GM19023 (cell line): ENCODE data around the gene RAMACL.

Source experiments
- ATAC-seq: cut with Tn5 transposase; IDR thresholded peaks from one replicate; pipeline ENCODE4 v1.9.1; 2021; ENCODE audit warnings: mild to moderate bottlenecking, moderate library complexity; ENCODE audit not compliant: unreplicated experiment

RAMACL gene

GRCh38 chr6:166580076-166581050 is 6.1 kb downstream of the RAMACL start:
- no peak for ATAC-seq

GRCh38 chr6:166579237-166579850 is 7.1 kb downstream of the RAMACL start:
- no peak for ATAC-seq

DNA sequence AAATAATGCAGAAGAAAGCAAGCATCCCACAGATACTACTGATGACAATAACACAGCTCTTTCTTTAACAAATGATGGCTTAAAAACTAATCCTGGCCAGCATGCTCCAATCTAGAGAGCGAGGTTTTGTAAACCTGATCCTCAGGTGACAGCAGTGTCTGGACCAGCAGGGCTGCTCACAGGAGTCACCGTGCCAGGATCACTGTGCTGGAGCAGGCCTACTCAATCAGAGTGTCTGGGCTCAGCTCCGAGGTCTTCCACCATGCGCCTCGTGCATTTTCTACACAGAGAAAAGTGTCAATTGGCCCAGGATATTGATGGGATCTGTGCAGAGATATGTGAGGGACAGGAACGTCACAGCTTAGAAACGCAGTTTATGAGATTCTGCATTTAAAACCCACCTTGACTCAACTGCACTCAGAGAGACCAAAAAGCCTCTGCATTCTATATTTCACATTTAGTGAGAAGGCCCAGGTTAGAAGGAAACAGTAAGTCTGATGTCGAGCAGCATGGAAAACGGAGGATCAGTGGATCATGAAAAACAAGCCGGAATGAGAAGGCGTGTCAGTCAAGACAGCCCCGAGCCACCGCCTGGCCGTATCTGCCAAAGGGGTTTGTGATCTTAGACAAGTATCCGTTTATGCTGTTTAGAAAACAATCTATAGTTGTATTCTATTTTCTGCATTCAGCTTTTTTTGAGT is 7.8 kb downstream of the RAMACL start:
- ATAC-seq, result no peak

DNA sequence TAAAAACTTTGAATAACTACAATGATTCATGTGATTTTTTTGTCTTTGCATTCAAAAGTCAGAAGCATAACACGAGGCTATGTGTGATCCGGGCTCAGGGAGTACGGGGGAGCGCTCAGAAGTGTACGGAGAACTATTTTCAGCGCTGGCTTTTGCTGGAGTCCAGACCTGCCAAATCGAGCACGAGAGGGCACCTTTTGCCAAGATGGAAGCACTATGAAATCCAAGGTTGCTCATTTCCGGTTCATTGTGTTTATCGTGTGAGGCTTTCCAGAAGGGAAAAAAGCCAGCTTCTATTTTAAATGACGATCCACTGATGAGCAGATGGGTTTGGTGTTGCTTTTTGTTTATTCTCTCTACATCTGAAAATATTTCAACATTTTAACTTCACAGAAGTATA is 11.3 kb downstream of the RAMACL start:
- no peak for ATAC-seq

DNA sequence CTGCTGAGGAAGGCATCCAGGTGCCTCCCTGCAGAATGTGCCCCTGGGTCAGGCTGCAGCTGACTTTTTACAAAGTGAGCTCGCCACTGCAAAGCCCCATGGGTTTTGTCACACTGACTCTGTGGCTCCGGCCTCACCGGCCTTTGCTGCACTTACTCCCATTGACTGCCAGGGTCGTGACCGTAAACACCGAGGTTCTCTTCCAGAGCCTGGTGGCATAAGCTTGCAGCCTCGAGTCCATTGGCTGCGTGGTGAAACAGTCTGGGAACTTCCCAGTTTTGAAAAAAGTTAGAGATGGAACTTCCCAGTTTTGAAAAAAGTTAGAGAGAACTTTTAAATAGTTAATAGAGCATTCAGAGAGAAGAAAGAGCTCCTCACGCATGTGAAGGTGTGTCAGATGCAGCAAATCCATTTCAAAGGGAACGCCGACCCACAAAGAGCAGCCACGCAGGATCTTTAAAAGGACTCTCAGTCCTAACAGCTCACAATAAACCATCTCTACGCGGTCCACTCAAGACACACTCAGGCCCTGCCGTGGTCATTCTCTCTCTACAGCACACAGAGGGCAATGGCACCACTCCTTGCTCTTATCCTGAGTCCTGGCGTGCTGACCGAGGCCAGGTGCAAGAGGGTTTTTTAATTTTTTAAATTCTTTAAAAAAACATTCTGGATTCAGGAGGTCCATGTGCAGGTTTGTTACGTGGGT is 12.8 kb downstream of the RAMACL start:
- no peak for ATAC-seq

DNA sequence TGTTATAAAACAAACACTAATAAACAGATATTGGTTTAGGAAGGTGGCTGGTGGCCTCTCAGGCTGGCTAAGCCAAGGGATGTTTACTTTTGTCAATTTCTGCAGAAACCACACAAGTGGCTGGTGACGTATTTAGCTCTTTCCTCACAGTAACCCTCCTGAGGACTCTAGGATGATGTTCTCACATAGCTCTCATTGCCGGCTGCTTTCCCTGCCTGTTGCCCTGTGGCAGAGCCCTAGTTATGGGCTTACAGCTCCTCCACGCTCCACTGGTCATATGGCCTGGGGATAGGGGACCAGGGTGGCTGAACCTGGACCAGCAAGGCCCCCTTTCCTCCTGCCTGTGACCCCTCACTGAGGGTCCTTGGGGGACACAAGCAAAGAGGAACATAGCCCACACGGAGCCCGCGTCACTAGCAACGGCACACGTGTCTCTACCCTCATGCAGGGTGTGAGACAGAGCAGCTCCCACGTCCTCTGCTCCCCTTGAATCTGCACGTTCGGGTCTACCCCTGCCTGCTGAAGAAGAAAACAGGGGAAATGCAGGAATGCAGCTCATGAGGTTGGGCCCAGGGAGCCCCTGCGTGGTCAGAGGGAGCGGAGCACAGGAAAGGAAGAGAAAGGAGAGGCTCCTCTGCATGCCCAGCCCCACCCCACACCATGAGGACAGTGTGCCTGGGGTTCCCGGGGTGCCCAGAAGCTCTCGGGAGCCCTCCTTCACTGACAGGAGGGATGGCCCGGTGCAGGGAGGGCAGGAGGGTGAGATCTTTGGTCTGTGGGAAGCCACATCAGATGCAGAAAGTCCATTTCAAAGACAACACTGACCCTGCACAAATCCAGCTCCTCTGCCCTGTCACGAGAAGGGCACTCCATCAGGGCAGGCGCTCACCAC is 13.9 kb downstream of the RAMACL start:
- no peak for ATAC-seq

DNA sequence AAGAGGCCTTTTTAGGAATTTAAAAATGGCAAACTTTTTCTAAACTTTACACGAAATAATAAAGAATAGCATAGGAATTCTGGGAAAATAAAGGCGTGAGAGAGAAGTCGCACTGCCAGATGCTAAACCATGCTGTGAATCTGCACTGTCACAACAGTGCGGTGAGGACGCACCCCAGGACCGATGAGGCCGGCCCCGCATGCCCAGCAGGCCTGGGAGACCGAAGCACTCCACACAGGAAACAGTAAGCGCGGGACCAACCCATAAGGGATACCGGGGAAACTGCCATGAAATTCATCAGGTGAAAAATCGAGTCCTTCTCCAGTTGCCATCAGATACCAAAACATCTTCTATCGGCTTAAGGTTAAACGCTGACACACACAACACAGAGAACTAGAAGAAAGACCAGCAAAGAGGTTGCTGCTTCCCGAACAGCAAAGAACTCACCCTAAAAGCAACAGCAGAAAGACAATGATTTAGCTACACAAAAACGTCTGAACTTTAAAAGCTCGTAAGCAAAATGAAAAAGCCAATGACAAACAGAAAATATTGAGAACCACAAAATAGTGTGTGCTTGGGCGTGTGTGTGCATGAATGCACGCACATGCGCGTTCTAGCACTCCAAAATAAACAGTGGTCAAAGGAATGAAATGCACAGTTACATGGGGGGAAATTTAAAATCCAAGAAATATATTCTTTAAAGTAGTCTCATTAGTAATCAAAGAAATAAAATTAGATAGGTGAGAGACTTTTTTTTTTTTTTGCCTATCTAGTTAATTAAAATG is 15.4 kb downstream of the RAMACL start:
- ATAC-seq, result no peak

GRCh38 chr6:166569206-166569605 is 17.3 kb downstream of the RAMACL start:
- no peak for ATAC-seq

DNA sequence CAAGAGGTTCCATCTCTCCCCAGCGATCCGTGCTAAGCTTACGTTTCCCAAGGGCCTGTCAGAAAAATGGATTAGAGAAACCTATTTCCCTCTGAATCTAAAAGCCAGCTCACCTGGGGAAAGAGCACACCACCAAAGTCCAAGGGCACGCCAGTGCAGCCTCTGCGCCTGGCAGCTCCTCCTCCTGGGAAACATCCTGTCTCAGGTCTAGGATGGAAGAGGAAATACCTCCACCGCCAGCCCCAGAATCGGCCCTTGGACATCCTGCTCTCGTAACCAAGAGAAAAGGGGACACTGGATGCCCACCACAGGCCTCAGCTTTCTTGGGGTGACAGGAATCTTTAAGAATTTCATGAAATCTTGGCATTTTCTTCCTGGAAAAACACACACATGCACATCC is 18.7 kb downstream of the RAMACL start:
- ATAC-seq, result no peak

GRCh38 chr6:166567107-166567506 is 19.4 kb downstream of the RAMACL start:
- no peak for ATAC-seq

- no peak for ATAC-seq
Measured at GRCh38 chr6:166566026-166567011, 20.2 kb downstream of the RAMACL start.

GRCh38 chr6:166565084-166565967 is 21.2 kb downstream of the RAMACL start:
- no peak for ATAC-seq

DNA sequence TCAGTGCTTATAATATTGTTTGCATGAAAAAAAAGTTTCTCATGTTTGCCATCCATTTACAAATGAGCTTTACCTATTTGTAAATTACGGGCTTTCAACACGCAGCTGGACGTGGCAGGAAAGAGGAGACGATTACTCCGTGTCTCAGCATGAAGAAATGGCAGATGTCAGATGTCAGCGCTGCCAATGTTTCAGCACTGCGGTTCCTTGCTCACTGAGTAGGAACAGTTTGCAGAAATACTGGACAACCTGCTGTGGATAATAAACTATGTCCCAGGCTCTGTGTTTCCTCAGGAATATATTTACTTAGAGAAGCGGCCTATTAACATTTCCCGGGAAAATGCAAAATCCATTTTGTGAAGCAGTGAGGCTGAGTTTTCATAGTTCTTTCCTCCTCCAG is 22.7 kb downstream of the RAMACL start:
- ATAC-seq, result no peak

- no peak for ATAC-seq
Measured at GRCh38 chr6:166563200-166563599, 23.3 kb downstream of the RAMACL start.

GRCh38 chr6:166562726-166563125 is 23.8 kb downstream of the RAMACL start:
- no peak for ATAC-seq

DNA sequence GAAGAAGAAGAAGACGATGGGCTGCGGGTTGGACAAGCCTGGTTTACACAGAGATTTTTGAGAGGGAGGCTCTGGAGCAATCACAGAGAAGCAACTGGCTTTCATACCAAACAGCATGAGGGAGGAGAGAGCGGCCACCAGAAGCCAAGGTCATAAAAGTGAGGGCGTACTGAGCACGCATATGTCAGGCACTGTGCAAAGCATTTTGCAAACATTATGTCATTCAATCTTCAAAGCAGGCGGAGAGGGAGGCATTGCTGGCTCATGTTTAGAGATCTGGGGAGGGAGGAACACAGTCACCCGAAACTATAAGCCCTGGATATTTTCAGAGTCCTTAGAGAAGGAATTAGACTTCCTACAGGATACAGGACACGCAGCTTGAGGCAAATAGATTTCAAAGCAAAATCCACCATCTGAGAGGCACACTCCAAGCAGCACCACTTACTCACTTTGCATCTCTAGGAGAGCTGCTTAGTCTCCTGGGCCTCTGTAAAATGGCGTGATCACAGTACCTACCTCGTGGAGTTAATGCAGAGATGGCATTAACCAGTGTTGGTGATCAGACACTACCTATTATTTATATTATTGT is 24.6 kb downstream of the RAMACL start:
- ATAC-seq, result no peak

- no peak for ATAC-seq
Measured at GRCh38 chr6:166560222-166560621, 26.3 kb downstream of the RAMACL start.
